Transverse colon (tissue), 4 donors: Measurements from ENCODE around the gene KRT14.

Experiments used
- CTCF ChIP-seq, 5 experiments: fragments of 200-600 bp in 3 of 5; fragments of 450-650 bp in 2 of 5; sonication (generic) in 3 of 5; IDR thresholded peaks; 1 replicate in 2 of 5; 2 replicates in 3 of 5; pipeline ENCODE4 v1.5.1; 2016 to 2017; ENCODE audit warnings: antibody characterized with exemption in 5 of 5, inconsistent platforms in 3 of 5, mild to moderate bottlenecking in 2 of 5, moderate library complexity in 1 of 5
- EP300 ChIP-seq: sonication (generic); formaldehyde crosslinking; IDR thresholded peaks from one replicate; pipeline ENCODE4 v1.6.1; 2017; ENCODE audit warnings: antibody characterized with exemption, low read depth
- POLR2A ChIP-seq: fragments of 450-650 bp; IDR thresholded peaks from one replicate; pipeline ENCODE4 v1.6.1; 2016; ENCODE audit warnings: antibody characterized with exemption, mild to moderate bottlenecking, moderate library complexity
- POLR2AphosphoS5 ChIP-seq, 3 donors: sonication (generic); formaldehyde crosslinking; IDR thresholded peaks; one replicate each; pipeline ENCODE4 v1.6.1; 2016; ENCODE audit warnings: antibody characterized with exemption in 3 of 3

- TF ChIP-seq CTCF (IDR thresholded peaks at IDR 0.05) (no peak), POLR2A (no peak), EP300 (no peak), POLR2AphosphoS5 (IDR thresholded peaks at IDR 0.05) (no peak)
Measured at GRCh38 chr17:41542357-41542756, 44.3 kb downstream of the KRT14 start.
